H1 (cell line): Measurements from ENCODE around the gene TENT4A.

ENCODE experiments used
- TF ChIP-seq, protein P1 (sequence below), 3 experiments: IDR thresholded peaks; 1 replicate in 2 of 3; 2 replicates in 1 of 3; pipeline versions ENCODE4 v1.5.1 to v1.6.1; 2011; ENCODE audit warnings: low read length in 3 of 3, mild to moderate bottlenecking in 3 of 3, inconsistent platforms in 2 of 3, low read depth in 1 of 3, moderate library complexity in 1 of 3; ENCODE audit not compliant: insufficient read depth in 1 of 3; ENCODE audit errors: control extremely low read depth in 1 of 3
- TF ChIP-seq, protein P2 (sequence below): IDR thresholded peaks from 2 replicates; pipeline ENCODE4 v1.6.1; 2011; ENCODE audit warnings: low read length, improper control_type of control experiment

DNA sequence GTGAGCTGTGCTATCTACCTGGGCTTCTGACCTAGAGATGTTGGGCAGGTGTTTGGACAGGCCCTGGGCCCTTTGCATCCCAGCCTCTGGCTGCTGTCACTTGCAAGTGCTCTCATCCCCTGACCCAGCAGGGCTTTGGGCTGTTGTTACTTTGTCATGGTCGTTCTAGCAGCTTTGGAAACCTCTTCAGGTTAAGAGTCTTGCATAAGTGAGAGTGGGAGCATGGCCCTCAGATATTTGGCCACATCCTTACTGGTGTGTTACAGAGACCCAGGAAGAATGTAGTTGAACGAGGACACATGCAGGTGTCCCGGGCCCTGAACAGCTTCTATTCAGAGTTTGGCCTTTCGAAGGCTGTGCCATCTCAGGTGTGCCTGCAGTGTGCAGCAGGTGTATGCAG is 4.5 kb downstream of the TENT4A start:
- TF ChIP-seq, protein P1, sequence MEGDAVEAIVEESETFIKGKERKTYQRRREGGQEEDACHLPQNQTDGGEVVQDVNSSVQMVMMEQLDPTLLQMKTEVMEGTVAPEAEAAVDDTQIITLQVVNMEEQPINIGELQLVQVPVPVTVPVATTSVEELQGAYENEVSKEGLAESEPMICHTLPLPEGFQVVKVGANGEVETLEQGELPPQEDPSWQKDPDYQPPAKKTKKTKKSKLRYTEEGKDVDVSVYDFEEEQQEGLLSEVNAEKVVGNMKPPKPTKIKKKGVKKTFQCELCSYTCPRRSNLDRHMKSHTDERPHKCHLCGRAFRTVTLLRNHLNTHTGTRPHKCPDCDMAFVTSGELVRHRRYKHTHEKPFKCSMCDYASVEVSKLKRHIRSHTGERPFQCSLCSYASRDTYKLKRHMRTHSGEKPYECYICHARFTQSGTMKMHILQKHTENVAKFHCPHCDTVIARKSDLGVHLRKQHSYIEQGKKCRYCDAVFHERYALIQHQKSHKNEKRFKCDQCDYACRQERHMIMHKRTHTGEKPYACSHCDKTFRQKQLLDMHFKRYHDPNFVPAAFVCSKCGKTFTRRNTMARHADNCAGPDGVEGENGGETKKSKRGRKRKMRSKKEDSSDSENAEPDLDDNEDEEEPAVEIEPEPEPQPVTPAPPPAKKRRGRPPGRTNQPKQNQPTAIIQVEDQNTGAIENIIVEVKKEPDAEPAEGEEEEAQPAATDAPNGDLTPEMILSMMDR (IDR thresholded peaks at IDR 0.05; ENCODE audit: control extremely low read depth in 1 of 3, insufficient read depth in 1 of 3, low read depth in 1 of 3, low read length in 3 of 3) = no peak
- TF ChIP-seq, protein P2, sequence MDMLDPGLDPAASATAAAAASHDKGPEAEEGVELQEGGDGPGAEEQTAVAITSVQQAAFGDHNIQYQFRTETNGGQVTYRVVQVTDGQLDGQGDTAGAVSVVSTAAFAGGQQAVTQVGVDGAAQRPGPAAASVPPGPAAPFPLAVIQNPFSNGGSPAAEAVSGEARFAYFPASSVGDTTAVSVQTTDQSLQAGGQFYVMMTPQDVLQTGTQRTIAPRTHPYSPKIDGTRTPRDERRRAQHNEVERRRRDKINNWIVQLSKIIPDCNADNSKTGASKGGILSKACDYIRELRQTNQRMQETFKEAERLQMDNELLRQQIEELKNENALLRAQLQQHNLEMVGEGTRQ = no peak
